Karpas-422 (cell line): ENCODE data around the gene RPA1. TPM values are rescaled to one million over a fixed set of nuclear protein-coding genes. Genes with fewer than 3 reads are reported as not detected.

Experiments used
- DNase-seq: peaks from one replicate; pipeline ENCODE4 v3.0.0-alpha.2; 2015
- H2AFZ ChIP-seq: fragments of 200-600 bp; sonication (generic); 2 replicates; pipeline ENCODE4 v1.6.1; 2014; ENCODE audit warnings: antibody characterized with exemption, low read length, mixed read lengths
- H3K27ac ChIP-seq: fragments of 200-600 bp; sonication (generic); 2 replicates; pipeline ENCODE4 v1.5.1; 2014; ENCODE audit warnings: mild to moderate bottlenecking, low read length, moderate library complexity
- H3K27me3 ChIP-seq: fragments of 200-600 bp; sonication (generic); 2 replicates; pipeline ENCODE4 v1.6.1; 2014; ENCODE audit warnings: low read length, mixed read lengths
- H3K36me3 ChIP-seq: fragments of 200-600 bp; sonication (generic); 2 replicates; pipeline ENCODE4 v1.6.1; 2014; ENCODE audit warnings: low read length, mixed read lengths; ENCODE audit not compliant: insufficient read depth
- H3K4me1 ChIP-seq: fragments of 200-600 bp; sonication (generic); 2 replicates; pipeline ENCODE4 v1.6.1; 2014; ENCODE audit warnings: mild to moderate bottlenecking, low read length, mixed read lengths
- H3K4me2 ChIP-seq: fragments of 200-600 bp; sonication (generic); 2 replicates; pipeline ENCODE4 v1.6.1; 2014; ENCODE audit warnings: low read length, low read depth, mild to moderate bottlenecking; ENCODE audit not compliant: poor library complexity, severe bottlenecking
- H3K4me3 ChIP-seq: fragments of 200-600 bp; sonication (generic); 2 replicates; pipeline ENCODE4 v1.5.1; 2014; ENCODE audit warnings: mild to moderate bottlenecking, antibody characterized with exemption, low read length, mixed read lengths
- H3K79me2 ChIP-seq: fragments of 200-600 bp; sonication (generic); 2 replicates; pipeline ENCODE4 v1.6.1; 2014; ENCODE audit warnings: mild to moderate bottlenecking, low read length, mixed read lengths
- H3K9ac ChIP-seq: fragments of 200-600 bp; sonication (generic); 2 replicates; pipeline ENCODE4 v1.6.0; 2014; ENCODE audit warnings: low read length
- H3K9me2 ChIP-seq: fragments of 200-600 bp; sonication (generic), shearing (Covaris generic); replicated peaks from 2 replicates; pipeline ENCODE4 v1.6.0; 2014; ENCODE audit warnings: mild to moderate bottlenecking, low read length, moderate library complexity; ENCODE audit not compliant: insufficient read depth
- H3K9me3 ChIP-seq: fragments of 300-700, 200-600 bp; sonication (generic); 2 replicates; pipeline ENCODE4 v1.6.1; 2014; ENCODE audit warnings: low read length, mixed read lengths
- H4K20me1 ChIP-seq: fragments of 200-600 bp; sonication (generic); 2 replicates; pipeline ENCODE4 v1.6.1; 2014; ENCODE audit warnings: mild to moderate bottlenecking, antibody characterized with exemption, low read length, low read depth; ENCODE audit not compliant: insufficient read depth
- total RNA-seq: library from RNA; depleted of rRNA; stranded (reverse); fragments of >200 nt; shearing (Covaris generic); gene quantifications from 2 replicates; pipeline ENCODE4 v1.2.3, GENCODE V29; 2014; ENCODE audit warnings: low replicate concordance

The RPA1 gene
- total RNA-seq, 1 experiment from 2014 or later: 40.4 TPM

GRCh38 chr17:1872254-1872653 lies 42.4 kb downstream of the RPA1 start:
- Histone ChIP-seq H3K4me3 (no peak overlapping the region), H3K27me3 (no peaks in the 10 kb centered on the region), H3K9me3 (no peaks in the 10 kb centered on the region), H3K4me1 (no peaks in the 10 kb centered on the region), H4K20me1 (no peaks in the 10 kb centered on the region), H3K36me3 (peaks cover 27% of the 10 kb centered on the region; the same call in 1 of the 2 replicates), H3K9ac (no peak overlapping the region), H3K9me2 (no peaks in the 10 kb centered on the region), H2AFZ (no peak overlapping the region), H3K79me2 (peaks cover 9% of the 10 kb centered on the region), H3K27ac (no peak overlapping the region), H3K4me2 (no peak overlapping the region)
- no peak for DNase-seq

- peaks cover 3% of the 10 kb centered on the region for H3K79me2 ChIP-seq
- no peak overlapping the region for H3K27ac ChIP-seq
- no peaks in the 10 kb centered on the region for H3K9me2 ChIP-seq
- H3K9me3 ChIP-seq: no peaks in the 10 kb centered on the region
- no peak overlapping the region for H3K4me2 ChIP-seq
- DNase-seq: no peak
- H3K27me3 ChIP-seq: no peaks in the 10 kb centered on the region
- no peak overlapping the region for H2AFZ ChIP-seq
- H3K9ac ChIP-seq: no peak overlapping the region
- H3K4me1 ChIP-seq: no peaks in the 10 kb centered on the region
- H3K4me3 ChIP-seq: no peak overlapping the region
- peaks cover 30% of the 10 kb centered on the region; the same call in 1 of the 2 replicates for H3K36me3 ChIP-seq
- H4K20me1 ChIP-seq: no peaks in the 10 kb centered on the region
Observed at GRCh38 chr17:1872976-1873375, 43.2 kb downstream of the RPA1 start.

DNA sequence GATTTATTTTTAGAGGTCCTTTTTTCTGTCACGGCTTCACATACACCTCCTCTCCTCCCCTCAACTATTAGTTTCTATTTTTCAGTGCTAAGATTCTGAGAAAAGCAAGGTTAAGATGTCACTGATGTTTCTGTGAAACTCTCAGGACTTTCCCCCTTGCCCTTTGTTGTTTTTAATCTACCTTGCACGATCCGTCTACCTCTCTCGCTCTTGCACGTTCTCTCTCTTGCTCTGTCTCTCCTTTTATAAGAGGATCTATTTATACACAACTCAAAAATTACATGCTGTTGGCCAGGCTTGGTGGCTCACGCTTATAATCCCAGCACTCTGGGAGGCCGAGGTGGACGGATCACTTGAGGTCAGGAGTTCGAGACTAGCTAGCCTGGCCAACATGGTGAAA lies 43.6 kb downstream of the RPA1 start:
- Histone ChIP-seq H3K4me2 (no peak overlapping the region), H3K9me2 (no peaks in the 10 kb centered on the region), H4K20me1 (no peaks in the 10 kb centered on the region), H3K9me3 (no peaks in the 10 kb centered on the region), H3K4me1 (no peaks in the 10 kb centered on the region), H3K27me3 (no peaks in the 10 kb centered on the region), H2AFZ (no peak overlapping the region), H3K36me3 (peaks cover 30% of the 10 kb centered on the region; the same call in 1 of the 2 replicates), H3K9ac (no peak overlapping the region), H3K27ac (no peak overlapping the region), H3K4me3 (no peak overlapping the region), H3K79me2 (no peaks in the 10 kb centered on the region; the same call in 1 of the 2 replicates)
- DNase-seq: no peak

GRCh38 chr17:1875597-1875996 lies 45.8 kb downstream of the RPA1 start:
- Histone ChIP-seq H3K79me2 (no peaks in the 10 kb centered on the region; the same call in 1 of the 2 replicates), H3K4me1 (no peaks in the 10 kb centered on the region), H3K9me3 (no peaks in the 10 kb centered on the region), H2AFZ (no peak overlapping the region), H3K27ac (no peak overlapping the region), H3K4me3 (no peak overlapping the region), H3K27me3 (no peaks in the 10 kb centered on the region), H3K9ac (no peak overlapping the region), H3K9me2 (no peaks in the 10 kb centered on the region), H3K36me3 (peaks cover 43% of the 10 kb centered on the region; the same call in 1 of the 2 replicates), H3K4me2 (no peak overlapping the region), H4K20me1 (no peaks in the 10 kb centered on the region)
- no peak for DNase-seq

DNA sequence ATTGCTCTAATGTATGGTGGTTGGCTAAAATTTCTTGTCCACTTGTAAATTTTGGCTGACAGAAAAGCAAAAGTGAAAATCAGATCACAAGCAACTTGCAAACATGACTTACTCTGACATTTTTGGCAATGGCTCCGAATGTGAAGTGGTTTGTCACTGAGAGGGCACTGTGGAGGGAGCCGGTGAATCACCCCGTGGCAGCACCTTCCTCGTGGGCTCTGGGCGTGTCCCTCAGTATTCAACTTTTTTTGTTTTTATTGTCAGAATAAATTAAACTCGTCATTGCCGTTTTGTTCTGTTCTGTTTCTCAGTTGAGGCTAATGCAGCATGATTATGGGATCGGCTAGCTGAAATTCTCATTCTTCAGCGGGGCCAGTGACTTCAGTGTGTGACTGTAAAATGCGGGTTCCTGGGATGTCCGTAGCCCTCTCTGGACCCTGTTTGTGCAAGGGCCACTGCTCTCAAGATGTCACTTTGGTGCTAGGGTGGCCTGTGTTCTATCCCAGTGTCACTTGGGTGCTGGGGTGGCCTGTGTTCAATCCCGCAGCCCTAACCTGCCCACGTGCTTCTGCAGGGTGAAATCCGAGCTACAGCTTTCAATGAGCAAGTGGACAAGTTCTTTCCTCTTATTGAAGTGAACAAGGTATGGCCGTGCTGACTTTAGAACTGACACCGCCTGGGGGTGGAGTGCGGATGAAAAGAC lies 48.8 kb downstream of the RPA1 start:
- Histone ChIP-seq H3K9me3 (no peaks in the 10 kb centered on the region), H3K4me3 (no peak overlapping the region), H3K4me1 (no peaks in the 10 kb centered on the region), H3K4me2 (no peak overlapping the region), H3K36me3 (peaks cover 36% of the 10 kb centered on the region), H3K27me3 (no peaks in the 10 kb centered on the region), H2AFZ (no peak overlapping the region), H4K20me1 (no peaks in the 10 kb centered on the region), H3K79me2 (no peaks in the 10 kb centered on the region; the same call in none of the 2 replicates), H3K27ac (no peak overlapping the region), H3K9me2 (no peaks in the 10 kb centered on the region), H3K9ac (no peak overlapping the region)
- DNase-seq: no peak

- Histone ChIP-seq H3K9me2 (no peaks in the 10 kb centered on the region), H3K4me3 (no peak overlapping the region), H3K79me2 (peaks cover 4% of the 10 kb centered on the region; the same call in 1 of the 2 replicates), H2AFZ (no peak overlapping the region), H3K27ac (no peak overlapping the region), H4K20me1 (no peaks in the 10 kb centered on the region), H3K9me3 (no peaks in the 10 kb centered on the region), H3K4me2 (no peak overlapping the region), H3K9ac (no peak overlapping the region), H3K36me3 (peaks cover 53% of the 10 kb centered on the region), H3K4me1 (no peaks in the 10 kb centered on the region), H3K27me3 (no peaks in the 10 kb centered on the region)
- no peak for DNase-seq
Observed at GRCh38 chr17:1880851-1881630, 51.2 kb downstream of the RPA1 start.

DNA sequence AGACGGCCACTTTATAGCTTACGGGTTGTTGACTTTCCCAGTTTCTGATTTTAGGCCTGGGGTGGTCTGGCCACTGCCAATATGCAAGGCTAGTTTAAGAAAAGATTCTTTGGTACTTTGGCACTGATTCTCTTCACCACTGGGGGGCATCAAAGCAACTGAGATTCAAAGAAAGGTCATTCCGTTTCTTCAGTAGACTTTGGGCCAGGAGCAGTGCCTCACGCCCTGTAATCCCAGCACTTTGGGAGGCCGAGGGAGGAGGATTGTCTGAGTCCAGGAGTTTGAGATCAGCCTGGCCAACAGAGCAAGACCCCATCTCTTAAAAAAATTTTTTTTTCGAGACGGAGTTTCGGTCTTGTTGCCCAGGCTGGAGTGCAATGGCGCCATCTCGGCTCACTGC lies 53.0 kb downstream of the RPA1 start:
- peaks cover 4% of the 10 kb centered on the region; the same call in 1 of the 2 replicates for H3K79me2 ChIP-seq
- peaks cover 49% of the 10 kb centered on the region for H3K36me3 ChIP-seq
- no peaks in the 10 kb centered on the region for H3K9me3 ChIP-seq
- H3K27me3 ChIP-seq: no peaks in the 10 kb centered on the region
- no peaks in the 10 kb centered on the region for H3K9me2 ChIP-seq
- H3K4me3 ChIP-seq: no peak overlapping the region
- H2AFZ ChIP-seq: no peak overlapping the region
- no peaks in the 10 kb centered on the region for H4K20me1 ChIP-seq
- H3K27ac ChIP-seq: no peak overlapping the region
- peak; percentile 77 for DNase-seq
- no peaks in the 10 kb centered on the region for H3K4me1 ChIP-seq
- H3K4me2 ChIP-seq: no peak overlapping the region
- no peak overlapping the region for H3K9ac ChIP-seq

- H3K9me3 ChIP-seq: no peaks in the 10 kb centered on the region
- H3K9me2 ChIP-seq: no peaks in the 10 kb centered on the region
- no peak overlapping the region for H3K4me2 ChIP-seq
- no peak for DNase-seq
- H2AFZ ChIP-seq: no peak overlapping the region
- no peaks in the 10 kb centered on the region for H3K27me3 ChIP-seq
- H3K4me1 ChIP-seq: no peaks in the 10 kb centered on the region
- H3K4me3 ChIP-seq: no peak overlapping the region
- no peak overlapping the region for H3K9ac ChIP-seq
- H4K20me1 ChIP-seq: no peaks in the 10 kb centered on the region
- H3K36me3 ChIP-seq: peaks cover 56% of the 10 kb centered on the region
- H3K79me2 ChIP-seq: peaks cover 4% of the 10 kb centered on the region; the same call in 1 of the 2 replicates
- no peak overlapping the region for H3K27ac ChIP-seq
Observed at GRCh38 chr17:1883536-1883935, 53.7 kb downstream of the RPA1 start.
